Esophagus squamous epithelium (tissue), 4 donors: ENCODE measurements around the gene NLRP12.
"Not testable (repeated sequence)": the region's sequence is repeated elsewhere in the genome, so short reads cannot be mapped to it uniquely, and the experiment has no call there.

Experiments
- CTCF ChIP-seq, 6 experiments: fragments of 450-650 bp in 4 of 6; fragments of 200-600 bp in 2 of 6; sonication (generic) in 2 of 6; IDR thresholded peaks; one replicate each; pipeline ENCODE4 v1.5.1; 2016 to 2019; ENCODE audit warnings: antibody characterized with exemption in 6 of 6, mild to moderate bottlenecking in 4 of 6, moderate library complexity in 4 of 6
- POLR2A ChIP-seq, 4 donors: fragments of 450-650 bp; IDR thresholded peaks; one replicate each; pipeline ENCODE4 v1.6.1; 2017; ENCODE audit warnings: antibody characterized with exemption in 4 of 4, mild to moderate bottlenecking in 4 of 4, moderate library complexity in 3 of 4

GRCh38 chr19:53781332-53781731, 42.8 kb downstream of the NLRP12 start:
- not testable (repeated sequence) for TF ChIP-seq CTCF, POLR2A (IDR thresholded peaks at IDR 0.05)
